IMR-90 (cell line): ENCODE data around the gene TRAF3.

Experiments
- BHLHE40 ChIP-seq: fragments of 150-350 bp; IDR thresholded peaks from 2 replicates; pipeline ENCODE4 v1.6.1; 2016; ENCODE audit warnings: mild to moderate bottlenecking, low read depth, low read length
- CEBPB ChIP-seq: IDR thresholded peaks from 2 replicates; pipeline ENCODE4 v1.6.1; 2012; ENCODE audit warnings: low read depth, low read length, improper control_type of control experiment
- FOS ChIP-seq: fragments of 150-350 bp; IDR thresholded peaks from 2 replicates; pipeline ENCODE4 v1.6.1; 2016; ENCODE audit warnings: low read depth, low read length
- MXI1 ChIP-seq: IDR thresholded peaks from 2 replicates; pipeline ENCODE4 v1.6.1; 2012; ENCODE audit warnings: low read depth, mild to moderate bottlenecking, low read length, moderate library complexity, borderline replicate concordance
- POLR2A ChIP-seq: IDR thresholded peaks from 2 replicates; pipeline ENCODE4 v1.6.1; 2012; ENCODE audit warnings: mild to moderate bottlenecking, low read depth, low read length
- RAD21 ChIP-seq: IDR thresholded peaks from 2 replicates; pipeline ENCODE4 v1.6.1; 2012; ENCODE audit warnings: low read length, improper control_type of control experiment
- RCOR1 ChIP-seq: IDR thresholded peaks from 2 replicates; pipeline ENCODE4 v1.6.1; 2012; ENCODE audit warnings: mild to moderate bottlenecking, low read length, improper control_type of control experiment; ENCODE audit not compliant: insufficient replicate concordance
- TF ChIP-seq, protein P1 (sequence below): conservative IDR thresholded peaks from 2 replicates; pipeline ENCODE4 v1.5.1; 2012; ENCODE audit warnings: mild to moderate bottlenecking, low read depth, low read length, improper control_type of control experiment
- TF ChIP-seq, protein P2 (sequence below): fragments of 150-350 bp; IDR thresholded peaks from 2 replicates; pipeline ENCODE4 v1.6.1; 2017; ENCODE audit warnings: mild to moderate bottlenecking, antibody characterized with exemption, low read length, low read depth

DNA sequence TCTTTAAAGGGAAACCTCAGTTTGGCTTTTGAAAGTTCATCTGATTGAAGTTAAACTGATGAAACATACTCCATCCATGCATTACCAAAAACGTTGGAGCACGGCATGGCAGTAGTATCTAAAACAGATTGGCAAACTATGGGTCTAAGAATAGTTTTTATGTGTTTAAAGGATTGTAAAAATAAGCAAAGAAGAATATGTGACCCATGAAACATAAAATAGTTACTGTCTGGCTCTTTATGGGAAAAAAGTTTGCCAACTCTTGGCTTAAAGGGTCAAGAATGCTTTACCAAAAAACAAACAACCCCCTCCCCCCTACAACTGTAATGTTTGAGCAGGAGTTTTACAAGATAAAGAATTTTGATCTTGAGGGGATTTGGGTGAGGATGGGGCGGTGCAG lies 32.6 kb downstream of the TRAF3 start:
- TF ChIP-seq, protein P1, sequence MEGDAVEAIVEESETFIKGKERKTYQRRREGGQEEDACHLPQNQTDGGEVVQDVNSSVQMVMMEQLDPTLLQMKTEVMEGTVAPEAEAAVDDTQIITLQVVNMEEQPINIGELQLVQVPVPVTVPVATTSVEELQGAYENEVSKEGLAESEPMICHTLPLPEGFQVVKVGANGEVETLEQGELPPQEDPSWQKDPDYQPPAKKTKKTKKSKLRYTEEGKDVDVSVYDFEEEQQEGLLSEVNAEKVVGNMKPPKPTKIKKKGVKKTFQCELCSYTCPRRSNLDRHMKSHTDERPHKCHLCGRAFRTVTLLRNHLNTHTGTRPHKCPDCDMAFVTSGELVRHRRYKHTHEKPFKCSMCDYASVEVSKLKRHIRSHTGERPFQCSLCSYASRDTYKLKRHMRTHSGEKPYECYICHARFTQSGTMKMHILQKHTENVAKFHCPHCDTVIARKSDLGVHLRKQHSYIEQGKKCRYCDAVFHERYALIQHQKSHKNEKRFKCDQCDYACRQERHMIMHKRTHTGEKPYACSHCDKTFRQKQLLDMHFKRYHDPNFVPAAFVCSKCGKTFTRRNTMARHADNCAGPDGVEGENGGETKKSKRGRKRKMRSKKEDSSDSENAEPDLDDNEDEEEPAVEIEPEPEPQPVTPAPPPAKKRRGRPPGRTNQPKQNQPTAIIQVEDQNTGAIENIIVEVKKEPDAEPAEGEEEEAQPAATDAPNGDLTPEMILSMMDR, result no peak
- no peak for TF ChIP-seq POLR2A
- TF ChIP-seq, protein P2, sequence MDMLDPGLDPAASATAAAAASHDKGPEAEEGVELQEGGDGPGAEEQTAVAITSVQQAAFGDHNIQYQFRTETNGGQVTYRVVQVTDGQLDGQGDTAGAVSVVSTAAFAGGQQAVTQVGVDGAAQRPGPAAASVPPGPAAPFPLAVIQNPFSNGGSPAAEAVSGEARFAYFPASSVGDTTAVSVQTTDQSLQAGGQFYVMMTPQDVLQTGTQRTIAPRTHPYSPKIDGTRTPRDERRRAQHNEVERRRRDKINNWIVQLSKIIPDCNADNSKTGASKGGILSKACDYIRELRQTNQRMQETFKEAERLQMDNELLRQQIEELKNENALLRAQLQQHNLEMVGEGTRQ, result no peak
- TF ChIP-seq RCOR1, result no peak
- no peak for TF ChIP-seq CEBPB
- no peak for TF ChIP-seq BHLHE40
- no peak for TF ChIP-seq RAD21
- no peak for TF ChIP-seq FOS
- TF ChIP-seq MXI1, result no peak
